OCI-LY7 (cell line): ENCODE measurements around the gene CELF1. TPM values are rescaled to one million over a fixed set of nuclear protein-coding genes. Genes with fewer than 3 reads are reported as not detected.
A peak's percentile ranks its signal among the peaks of the same experiment; 100 is the strongest.

Experiments used
- BruUV-seq: library from RNA; stranded (reverse); fragments of 400-500 nt; replicated peaks from 2 replicates; lab custom pipeline; 2021; lab: Mats Ljungman, UMichigan
- CTCF ChIA-PET: fragments of 300-600 bp; sonication (Branson Sonifier 250); formaldehyde crosslinking; loops from one replicate; lab custom pipeline; 2022; ENCODE audit warnings: antibody characterized with exemption; ENCODE audit not compliant: unreplicated experiment; lab: Charles Lee
- POLR2A ChIA-PET: fragments of 300-600 bp; sonication (Branson Sonifier 250); formaldehyde crosslinking; loops from one replicate; lab custom pipeline; 2022; ENCODE audit warnings: antibody characterized with exemption; lab: Charles Lee
- DNase-seq: peaks from one replicate; pipeline ENCODE4 v3.0.0-alpha.2; 2015; ENCODE audit warnings: low spot score
- H2AFZ ChIP-seq: fragments of 200-600 bp; sonication (generic), shearing (Covaris generic); 2 replicates; pipeline ENCODE4 v1.6.1; 2014; ENCODE audit warnings: mild to moderate bottlenecking, antibody characterized with exemption, low read length, moderate library complexity
- H3K27ac ChIP-seq: fragments of 200-600 bp; sonication (generic); 2 replicates; pipeline ENCODE4 v1.5.1; 2014; ENCODE audit warnings: mixed run types, low read depth, mild to moderate bottlenecking, moderate library complexity, low read length, inconsistent platforms; ENCODE audit not compliant: poor library complexity, severe bottlenecking
- H3K36me3 ChIP-seq: fragments of 200-600 bp; sonication (generic); 2 replicates; pipeline ENCODE4 v1.6.1; 2014; ENCODE audit warnings: mild to moderate bottlenecking, antibody characterized with exemption, low read length, moderate library complexity, mixed read lengths; ENCODE audit not compliant: insufficient read depth
- H3K4me1 ChIP-seq: fragments of 200-600 bp; sonication (generic); 2 replicates; pipeline ENCODE4 v1.5.1; 2014; ENCODE audit warnings: mild to moderate bottlenecking, low read length; ENCODE audit not compliant: insufficient read depth, poor library complexity, severe bottlenecking
- H3K4me2 ChIP-seq: fragments of 200-600 bp; sonication (generic); 2 replicates; pipeline ENCODE4 v1.6.1; 2014; ENCODE audit warnings: mild to moderate bottlenecking, low read length
- H3K4me3 ChIP-seq: fragments of 200-600 bp; sonication (generic); 2 replicates; pipeline ENCODE4 v1.5.1; 2014; ENCODE audit warnings: mild to moderate bottlenecking, low read depth, low read length; ENCODE audit not compliant: poor library complexity, severe bottlenecking
- H3K79me2 ChIP-seq: fragments of 200-600 bp; sonication (generic); 2 replicates; pipeline ENCODE4 v1.6.1; 2016; ENCODE audit warnings: low read depth, mild to moderate bottlenecking, low read length, moderate library complexity, mixed read lengths; ENCODE audit not compliant: insufficient read depth
- H3K9me2 ChIP-seq: fragments of 200-600 bp; sonication (generic); 2 replicates; pipeline ENCODE4 v1.6.1; 2016; ENCODE audit warnings: mild to moderate bottlenecking, low read length, mixed read lengths; ENCODE audit not compliant: insufficient read depth
- H3K9me3 ChIP-seq: fragments of 200-600 bp; sonication (generic); 2 replicates; pipeline ENCODE4 v1.6.1; 2014; ENCODE audit warnings: mild to moderate bottlenecking, mixed run types, low read length, mixed read lengths
- H4K20me1 ChIP-seq: fragments of 200-600 bp; sonication (generic); 2 replicates; pipeline ENCODE4 v1.6.1; 2014; ENCODE audit warnings: mild to moderate bottlenecking, antibody characterized with exemption, low read length, moderate library complexity, mixed read lengths; ENCODE audit not compliant: insufficient read depth
- CTCF ChIP-seq: fragments of 200-600 bp; sonication (generic); conservative IDR thresholded peaks from 2 replicates; pipeline ENCODE4 v1.5.1; 2014; ENCODE audit warnings: mild to moderate bottlenecking, antibody characterized with exemption, low read length, moderate library complexity, mixed read lengths
- EZH2phosphoT487 ChIP-seq: fragments of 200-600 bp; sonication (generic); IDR thresholded peaks from 2 replicates; pipeline ENCODE4 v1.6.1; 2018; ENCODE audit warnings: low read depth, borderline replicate concordance, mild to moderate bottlenecking, mixed run types, antibody characterized with exemption, low read length, moderate library complexity, mixed read lengths
- intact Hi-C: fragments of 100-400 bp; cut with micrococcal nuclease; formaldehyde crosslinking; loops from one replicate; pipeline ENCODE4 v1.10.0; 2022; ENCODE audit not compliant: unreplicated experiment
- total RNA-seq, 2 experiments: library from RNA; depleted of rRNA in 1 of 2; stranded (reverse); fragments of >200 nt in 1 of 2; shearing (Covaris generic) in 1 of 2; gene quantifications; 2 replicates each; pipeline ENCODE4 v1.2.3, GENCODE V29; 2014 to 2022

The CELF1 gene
- total RNA-seq, 2 experiments from 2014 or later = 87.4 to 143 TPM

- Histone ChIP-seq H3K9me3 (no peaks in the 10 kb centered on the region), H3K27ac (peak within 1 kb of the TSS; percentile 40), H3K79me2 (peaks cover 43% of the 10 kb centered on the region), H4K20me1 (no peaks in the 10 kb centered on the region), H3K4me2 (peak within 1 kb of the TSS; percentile 95), H3K36me3 (peaks cover 73% of the 10 kb centered on the region), H3K4me3 (peak within 1 kb of the TSS; percentile 85), H2AFZ (peak within 1 kb of the TSS; percentile 54; the same call in 1 of the 2 replicates), H3K9me2 (no peaks in the 10 kb centered on the region), H3K4me1 (peaks cover 21% of the 10 kb centered on the region)
- CTCF ChIA-PET = interaction anchor here (0.6 to 1.3 kb wide), 7 partner anchors 12 to 678 kb away, joined by 3 to 7 read pairs (median 5); partner anchors contain the start of gene PTPMT1
- POLR2A ChIA-PET = interaction anchor here (0.6 to 4.4 kb wide), 11 partner anchors 8 to 240 kb away, joined by 3 to 11 read pairs (median 4); no protein-coding TSS in a partner anchor
- TF ChIP-seq EZH2phosphoT487 = no peak
- no peak for TF ChIP-seq CTCF
- intact Hi-C loops = loop anchor here (1.0 to 10.0 kb wide), 3 partner anchors 26 to 136 kb away; partner anchors contain the start of genes AGBL2, CELF1 and MTCH2
- peak; percentile 94 for DNase-seq
- TSS peak; percentile 77 for BruUV-seq
Observed at GRCh38 chr11:47578524-47579494, 25.9 kb upstream of the CELF1 start, which contains the start of the genes KBTBD4 and NDUFS3. Gene KBTBD4 (minus strand): TSS chr11:47578970. CDS start chr11:47578951, 19 bp downstream. Gene NDUFS3 (plus strand): TSS chr11:47579074. CDS start chr11:47579092, 18 bp downstream.

- no TSS peak for BruUV-seq
- no peak for DNase-seq
- ChIA-PET POLR2A (interaction anchor here (0.6 to 4.4 kb wide), 6 partner anchors 7 to 25 kb away, joined by 4 to 13 read pairs (median 10); partner anchors contain the start of gene CELF1), CTCF (interaction anchor here (0.6 kb wide), 1 partner anchor 24 kb away, joined by 3 read pairs; no protein-coding TSS in a partner anchor)
- Histone ChIP-seq H3K9me3 (no peaks in the 10 kb centered on the region), H3K4me3 (peak overlapping the region; percentile 85), H3K27ac (no peak overlapping the region), H4K20me1 (no peaks in the 10 kb centered on the region), H3K36me3 (peaks cover 73% of the 10 kb centered on the region), H3K9me2 (no peaks in the 10 kb centered on the region), H3K4me2 (peak overlapping the region; percentile 95), H2AFZ (no peak overlapping the region), H3K79me2 (peaks cover 43% of the 10 kb centered on the region), H3K4me1 (peaks cover 21% of the 10 kb centered on the region)
- TF ChIP-seq EZH2phosphoT487 (no peak), CTCF (no peak)
- intact Hi-C loops = loop anchor here (2.0 to 10.0 kb wide), 2 partner anchors 65 to 137 kb away; partner anchors contain the start of genes AGBL2 and MTCH2
Observed at GRCh38 chr11:47577460-47578041, 24.6 kb upstream of the CELF1 start.
